HEK293 (cell line): ENCODE measurements around the gene LYRM1.

Experiments used
- CTCF ChIA-PET: fragments of 350-600 bp; formaldehyde crosslinking; extraction: SDS; loops from one replicate; lab custom pipeline; 2021; ENCODE audit warnings: antibody characterized with exemption; lab: Yijun Ruan, JAX
- POLR2A ChIA-PET: fragments of 300-600 bp; formaldehyde crosslinking; extraction: SDS; loops from one replicate; lab custom pipeline; 2020; ENCODE audit warnings: antibody characterized with exemption, inconsistent platforms; lab: Yijun Ruan, JAX
- H3K27ac ChIP-seq: fragments of 200-500 bp; sonication (Bioruptor generic); 2 replicates; pipeline ENCODE4 v1.5.1; 2014; ENCODE audit warnings: low read depth, low read length, control low read depth, inconsistent platforms; ENCODE audit errors: extremely low read depth
- H3K36me3 ChIP-seq, 2 experiments: fragments of 200-500 bp in 1 of 2; sonication (Bioruptor generic) in 1 of 2; 1 replicate in 1 of 2; 2 replicates in 1 of 2; pipeline ENCODE4 v1.5.1; 2014 to 2017; ENCODE audit warnings: inconsistent platforms in 2 of 2, low read length in 2 of 2; ENCODE audit not compliant: control insufficient read depth in 2 of 2, insufficient read depth in 1 of 2
- H3K4me1 ChIP-seq: fragments of 200-500 bp; sonication (Bioruptor generic); 2 replicates; pipeline ENCODE4 v1.5.1; 2014; ENCODE audit warnings: mild to moderate bottlenecking, low read length, inconsistent platforms; ENCODE audit not compliant: control insufficient read depth, insufficient read depth
- H3K4me3 ChIP-seq: 2 replicates; pipeline ENCODE4 v1.5.1; 2011; ENCODE audit warnings: low read depth, mild to moderate bottlenecking, control low read depth, low read length, moderate library complexity
- H3K9me3 ChIP-seq: fragments of 200-500 bp; sonication (Bioruptor generic); 2 replicates; pipeline ENCODE4 v1.5.1; 2014; ENCODE audit warnings: low read depth, low read length, inconsistent platforms; ENCODE audit not compliant: control insufficient read depth, insufficient read depth
- GLI2 ChIP-seq: fragments of 450-650 bp; formaldehyde crosslinking; IDR thresholded peaks from 2 replicates; pipeline ENCODE4; 2017; ENCODE audit warnings: missing biosample characterization, missing genetic modification characterization, low read depth, borderline replicate concordance
- GLIS2 ChIP-seq: fragments of 450-650 bp; formaldehyde crosslinking; IDR thresholded peaks from 2 replicates; pipeline ENCODE4 v1.5.1; 2016; ENCODE audit warnings: missing biosample characterization, missing genetic modification characterization
- KLF16 ChIP-seq: fragments of 450-650 bp; formaldehyde crosslinking; IDR thresholded peaks from 2 replicates; pipeline ENCODE4 v1.5.1; 2017; ENCODE audit warnings: missing biosample characterization, missing genetic modification characterization
- OVOL3 ChIP-seq: fragments of 450-650 bp; formaldehyde crosslinking; IDR thresholded peaks from 2 replicates; pipeline ENCODE4 v1.5.1; 2016; ENCODE audit warnings: missing biosample characterization, missing genetic modification characterization
- RBAK ChIP-seq: fragments of 450-650 bp; formaldehyde crosslinking; IDR thresholded peaks from 2 replicates; pipeline ENCODE4 v1.5.1; 2016; ENCODE audit warnings: missing biosample characterization, missing genetic modification characterization
- SP3 ChIP-seq: fragments of 450-650 bp; formaldehyde crosslinking; IDR thresholded peaks from 2 replicates; pipeline ENCODE4 v1.5.1; 2016; ENCODE audit warnings: missing biosample characterization, missing genetic modification characterization
- ZFP3 ChIP-seq: fragments of 450-650 bp; formaldehyde crosslinking; IDR thresholded peaks from 2 replicates; pipeline ENCODE4 v1.5.1; 2016; ENCODE audit warnings: low read depth, missing biosample characterization, missing genetic modification characterization
- ZNF155 ChIP-seq: fragments of 450-650 bp; formaldehyde crosslinking; IDR thresholded peaks from 2 replicates; pipeline ENCODE4 v1.5.1; 2016; ENCODE audit warnings: missing biosample characterization, missing genetic modification characterization
- ZNF184 ChIP-seq: fragments of 450-650 bp; IDR thresholded peaks from 2 replicates; pipeline ENCODE4 v1.5.1; 2018; ENCODE audit warnings: missing biosample characterization, mild to moderate bottlenecking, missing genetic modification characterization
- ZNF2 ChIP-seq: fragments of 450-650 bp; formaldehyde crosslinking; IDR thresholded peaks from 2 replicates; pipeline ENCODE4 v1.5.1; 2016; ENCODE audit warnings: missing biosample characterization, missing genetic modification characterization
- ZNF239 ChIP-seq: fragments of 450-650 bp; formaldehyde crosslinking; IDR thresholded peaks from 2 replicates; pipeline ENCODE4 v1.5.1; 2016; ENCODE audit warnings: missing biosample characterization, missing genetic modification characterization
- ZNF350 ChIP-seq: fragments of 450-650 bp; formaldehyde crosslinking; IDR thresholded peaks from 2 replicates; pipeline ENCODE4 v1.5.0; 2017; ENCODE audit warnings: missing biosample characterization, mild to moderate bottlenecking, missing genetic modification characterization
- ZNF596 ChIP-seq: fragments of 450-650 bp; IDR thresholded peaks from 2 replicates; pipeline ENCODE4 v1.5.0; 2018; ENCODE audit warnings: missing biosample characterization, mild to moderate bottlenecking, missing genetic modification characterization, moderate library complexity
- ZNF600 ChIP-seq: fragments of 450-650 bp; formaldehyde crosslinking; IDR thresholded peaks from 2 replicates; pipeline ENCODE4 v1.5.1; 2016; ENCODE audit warnings: missing biosample characterization, missing genetic modification characterization
- ZNF624 ChIP-seq: fragments of 450-650 bp; formaldehyde crosslinking; IDR thresholded peaks from 2 replicates; pipeline ENCODE4 v1.5.1; 2017; ENCODE audit warnings: missing biosample characterization, missing genetic modification characterization
- ZNF677 ChIP-seq: fragments of 450-650 bp; IDR thresholded peaks from 2 replicates; pipeline ENCODE4 v1.5.0; 2018; ENCODE audit warnings: missing biosample characterization, mild to moderate bottlenecking, missing genetic modification characterization, moderate library complexity
- ZNF76 ChIP-seq: fragments of 450-650 bp; formaldehyde crosslinking; IDR thresholded peaks from 2 replicates; pipeline ENCODE4; 2016; ENCODE audit warnings: low read depth, missing biosample characterization, missing genetic modification characterization, borderline replicate concordance
- ZNF792 ChIP-seq: fragments of 450-650 bp; formaldehyde crosslinking; IDR thresholded peaks from 2 replicates; pipeline ENCODE4 v1.5.1; 2016; ENCODE audit warnings: missing biosample characterization, missing genetic modification characterization
- ZSCAN30 ChIP-seq: fragments of 450-650 bp; IDR thresholded peaks from 2 replicates; pipeline ENCODE4 v1.5.1; 2018; ENCODE audit warnings: missing biosample characterization, mild to moderate bottlenecking, missing genetic modification characterization, moderate library complexity
- TF ChIP-seq, protein P1 (sequence below): fragments of 450-650 bp; formaldehyde crosslinking; IDR thresholded peaks from 2 replicates; pipeline ENCODE4 v1.5.1; 2017; ENCODE audit warnings: missing biosample characterization, missing genetic modification characterization
- TF ChIP-seq, protein P2 (sequence below): fragments of 450-650 bp; formaldehyde crosslinking; IDR thresholded peaks from 2 replicates; pipeline ENCODE4 v1.5.1; 2017; ENCODE audit warnings: missing biosample characterization, missing genetic modification characterization

LYRM1 gene

DNA sequence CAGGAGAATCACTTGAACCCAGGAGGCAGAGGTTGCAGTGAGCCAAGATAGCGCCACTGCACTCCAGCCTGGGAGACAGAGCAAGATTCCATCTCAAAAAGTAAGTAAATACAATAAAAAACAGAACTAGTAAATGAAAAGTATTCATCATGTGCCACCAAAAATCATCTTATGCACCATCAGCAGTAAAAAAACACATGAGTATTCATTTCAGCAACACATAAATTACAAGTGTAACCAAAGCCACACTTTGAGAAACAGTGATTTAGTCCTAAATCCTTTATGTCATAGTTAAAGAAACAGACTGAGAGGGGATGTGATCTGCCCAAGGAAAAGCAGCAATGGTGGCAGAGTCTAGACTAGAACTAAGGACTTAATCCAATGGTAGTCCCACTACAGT, 13.4 kb upstream of the LYRM1 start (continued):
- TF ChIP-seq ZNF76 (no peak), ZNF624 (tag by site-specific recombination) (no peak), ZNF155 (tag by site-specific recombination) (no peak), RBAK (tag by site-specific recombination) (no peak), GLIS2 (no peak), ZNF239 (tag by site-specific recombination) (no peak), ZNF677 (no peak)

DNA sequence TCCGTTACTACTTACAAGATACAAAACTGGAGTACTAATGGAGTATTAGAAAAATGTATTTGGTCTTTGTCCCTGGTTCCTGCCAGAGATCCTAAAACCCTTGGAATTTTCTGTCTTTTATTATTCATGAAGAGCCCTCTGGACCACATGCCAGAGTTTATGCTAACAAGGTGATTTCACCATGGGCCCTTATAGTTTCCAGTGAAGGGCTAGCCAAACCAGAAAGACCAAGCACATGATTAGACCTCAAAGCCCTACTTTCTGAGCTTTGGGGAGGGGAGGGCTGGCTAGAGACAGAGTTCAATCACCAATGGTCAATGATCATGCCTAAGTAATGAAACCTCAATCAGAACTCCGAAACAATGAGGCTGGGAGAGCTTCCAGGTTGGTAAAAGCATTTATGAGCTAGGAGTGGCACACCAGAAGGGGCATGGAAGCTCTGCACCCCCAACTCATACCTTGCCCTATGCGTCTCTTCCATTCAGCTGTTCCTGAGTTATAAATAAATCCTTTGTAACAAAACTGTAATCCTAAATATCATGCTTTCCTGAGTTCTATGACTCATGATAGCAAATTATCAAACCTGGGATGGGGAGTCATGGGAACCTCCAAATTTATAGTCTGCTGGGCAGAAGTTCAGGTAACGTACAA, 10.8 kb upstream of the LYRM1 start:
- no peaks in the 10 kb centered on the region for H3K4me1 ChIP-seq
- ChIA-PET POLR2A (no interaction called here), CTCF (interaction anchor here (0.6 kb wide), 1 partner anchor 8 kb away, joined by 3 read pairs; no protein-coding TSS in a partner anchor)
- H3K4me3 ChIP-seq = no peak overlapping the region
- H3K9me3 ChIP-seq = no peaks in the 10 kb centered on the region
- no peak overlapping the region for H3K27ac ChIP-seq
- TF ChIP-seq, protein P1, sequence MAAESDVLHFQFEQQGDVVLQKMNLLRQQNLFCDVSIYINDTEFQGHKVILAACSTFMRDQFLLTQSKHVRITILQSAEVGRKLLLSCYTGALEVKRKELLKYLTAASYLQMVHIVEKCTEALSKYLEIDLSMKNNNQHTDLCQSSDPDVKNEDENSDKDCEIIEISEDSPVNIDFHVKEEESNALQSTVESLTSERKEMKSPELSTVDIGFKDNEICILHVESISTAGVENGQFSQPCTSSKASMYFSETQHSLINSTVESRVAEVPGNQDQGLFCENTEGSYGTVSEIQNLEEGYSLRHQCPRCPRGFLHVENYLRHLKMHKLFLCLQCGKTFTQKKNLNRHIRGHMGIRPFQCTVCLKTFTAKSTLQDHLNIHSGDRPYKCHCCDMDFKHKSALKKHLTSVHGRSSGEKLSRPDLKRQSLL (tag by site-specific recombination) = no peak
- TF ChIP-seq GLI2 = no peak
- TF ChIP-seq, protein P2, sequence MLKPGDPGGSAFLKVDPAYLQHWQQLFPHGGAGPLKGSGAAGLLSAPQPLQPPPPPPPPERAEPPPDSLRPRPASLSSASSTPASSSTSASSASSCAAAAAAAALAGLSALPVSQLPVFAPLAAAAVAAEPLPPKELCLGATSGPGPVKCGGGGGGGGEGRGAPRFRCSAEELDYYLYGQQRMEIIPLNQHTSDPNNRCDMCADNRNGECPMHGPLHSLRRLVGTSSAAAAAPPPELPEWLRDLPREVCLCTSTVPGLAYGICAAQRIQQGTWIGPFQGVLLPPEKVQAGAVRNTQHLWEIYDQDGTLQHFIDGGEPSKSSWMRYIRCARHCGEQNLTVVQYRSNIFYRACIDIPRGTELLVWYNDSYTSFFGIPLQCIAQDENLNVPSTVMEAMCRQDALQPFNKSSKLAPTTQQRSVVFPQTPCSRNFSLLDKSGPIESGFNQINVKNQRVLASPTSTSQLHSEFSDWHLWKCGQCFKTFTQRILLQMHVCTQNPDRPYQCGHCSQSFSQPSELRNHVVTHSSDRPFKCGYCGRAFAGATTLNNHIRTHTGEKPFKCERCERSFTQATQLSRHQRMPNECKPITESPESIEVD (tag by site-specific recombination) = no peak
- TF ChIP-seq ZNF2 (tag by site-specific recombination) = no peak
- TF ChIP-seq KLF16 (tag by site-specific recombination) = no peak
- TF ChIP-seq SP3 (tag by site-specific recombination) = no peak
- peaks cover 0 to 11% of the 10 kb centered on the region in 2 experiments; a peak in 1 of 3 replicates for H3K36me3 ChIP-seq

DNA sequence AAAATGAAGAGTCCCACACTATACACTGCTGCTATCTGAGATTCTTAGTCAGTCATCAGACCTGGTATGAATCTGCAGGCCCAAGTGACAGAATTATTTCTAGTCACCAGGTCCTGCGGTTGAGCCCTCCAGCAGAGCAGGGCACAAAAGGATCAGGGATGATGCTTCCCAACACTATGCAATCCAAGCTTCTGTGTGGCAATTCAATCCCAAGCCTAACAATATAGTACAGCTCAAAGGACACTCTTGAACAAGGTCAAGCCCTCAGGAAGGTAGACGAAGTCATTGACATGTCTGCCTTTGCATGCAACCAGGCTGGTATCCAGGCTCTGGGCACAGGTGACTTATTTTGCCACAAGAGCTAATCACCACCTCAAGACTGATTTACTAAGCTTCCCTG, 6.2 kb upstream of the LYRM1 start:
- H3K9me3 ChIP-seq = no peaks in the 10 kb centered on the region
- H3K4me1 ChIP-seq = no peaks in the 10 kb centered on the region
- H3K4me3 ChIP-seq = no peak overlapping the region
- POLR2A ChIA-PET = no interaction called here
- no peak overlapping the region for H3K27ac ChIP-seq
- CTCF ChIA-PET = no interaction called here
- peaks cover 0 to 31% of the 10 kb centered on the region in 2 experiments; a peak in 2 of 3 replicates for H3K36me3 ChIP-seq
- TF ChIP-seq ZNF350 (tag by site-specific recombination) (no peak), ZNF184 (tag by site-specific recombination) (no peak), ZFP3 (tag by site-specific recombination) (no peak), ZNF792 (tag by site-specific recombination) (no peak), ZNF600 (no peak), OVOL3 (tag by site-specific recombination) (no peak), ZSCAN30 (no peak), ZNF596 (tag by site-specific recombination) (no peak)
